ENCODE data around the gene PRSS21.

DNA sequence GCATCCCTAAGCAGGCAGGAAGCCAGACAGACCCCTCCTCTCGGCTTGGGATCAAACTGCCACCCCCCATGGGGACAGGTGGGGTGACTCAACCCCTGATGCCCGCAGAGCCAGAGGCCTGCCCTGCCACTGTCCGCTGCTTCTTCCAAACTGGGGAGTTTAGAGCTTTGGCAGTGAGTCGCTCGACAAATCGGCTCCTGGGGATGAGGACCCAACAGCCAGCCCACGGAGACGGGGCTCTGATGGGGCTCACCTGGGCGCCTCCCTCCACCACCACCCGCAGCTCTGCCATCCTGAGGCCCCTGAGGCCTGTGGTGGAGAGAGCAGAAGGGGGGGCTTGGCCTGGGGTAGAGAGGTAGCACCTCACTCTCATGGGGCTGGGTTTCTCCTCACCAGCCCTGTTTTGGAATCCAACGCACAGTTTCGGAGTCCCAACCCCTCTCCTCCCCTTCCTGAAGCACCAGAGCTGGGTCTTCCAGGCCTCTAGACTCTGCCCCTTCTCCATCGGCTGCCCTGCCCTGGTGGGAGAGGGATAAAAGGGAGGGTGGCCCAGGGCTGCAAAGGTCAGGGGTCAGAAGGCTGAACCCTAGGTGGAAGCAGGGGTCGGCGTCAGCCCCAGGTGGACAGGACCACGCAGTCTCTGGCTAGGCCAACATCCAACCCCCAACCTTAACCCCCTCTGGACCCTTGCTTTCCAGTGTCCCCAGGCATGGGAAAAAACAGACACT is 35.1 kb downstream of the PRSS21 start:
- TF ChIP-seq CTCF (IDR thresholded peaks at IDR 0.05) = no peak
- no peak for TF ChIP-seq POLR2A (IDR thresholded peaks at IDR 0.05)
